Measurements from ENCODE around the gene PLVAP.

- TF ChIP-seq, protein P1, sequence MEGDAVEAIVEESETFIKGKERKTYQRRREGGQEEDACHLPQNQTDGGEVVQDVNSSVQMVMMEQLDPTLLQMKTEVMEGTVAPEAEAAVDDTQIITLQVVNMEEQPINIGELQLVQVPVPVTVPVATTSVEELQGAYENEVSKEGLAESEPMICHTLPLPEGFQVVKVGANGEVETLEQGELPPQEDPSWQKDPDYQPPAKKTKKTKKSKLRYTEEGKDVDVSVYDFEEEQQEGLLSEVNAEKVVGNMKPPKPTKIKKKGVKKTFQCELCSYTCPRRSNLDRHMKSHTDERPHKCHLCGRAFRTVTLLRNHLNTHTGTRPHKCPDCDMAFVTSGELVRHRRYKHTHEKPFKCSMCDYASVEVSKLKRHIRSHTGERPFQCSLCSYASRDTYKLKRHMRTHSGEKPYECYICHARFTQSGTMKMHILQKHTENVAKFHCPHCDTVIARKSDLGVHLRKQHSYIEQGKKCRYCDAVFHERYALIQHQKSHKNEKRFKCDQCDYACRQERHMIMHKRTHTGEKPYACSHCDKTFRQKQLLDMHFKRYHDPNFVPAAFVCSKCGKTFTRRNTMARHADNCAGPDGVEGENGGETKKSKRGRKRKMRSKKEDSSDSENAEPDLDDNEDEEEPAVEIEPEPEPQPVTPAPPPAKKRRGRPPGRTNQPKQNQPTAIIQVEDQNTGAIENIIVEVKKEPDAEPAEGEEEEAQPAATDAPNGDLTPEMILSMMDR (IDR thresholded peaks at IDR 0.05): no peak
- TF ChIP-seq POLR2A (IDR thresholded peaks at IDR 0.05): no peak
Observed at GRCh38 chr19:17332360-17332676, 44.8 kb downstream of the PLVAP start.

Measured in adrenal gland (tissue), 5 donors.